ENCODE measurements around the gene IRF6. TPM values are rescaled to one million over a fixed set of nuclear protein-coding genes. Genes with fewer than 3 reads are reported as not detected.

IRF6 gene
- total RNA-seq, 2 donors from 2014 or later = 0.20 to 1.1 TPM

- H3K27ac Mint-ChIP-seq = no peak overlapping the region
- peaks cover 10% of the 10 kb centered on the region for H3K36me3 Mint-ChIP-seq (ENCODE audit: low read depth)
- H3K4me1 Mint-ChIP-seq = peaks cover 64% of the 10 kb centered on the region
- H3K4me3 Mint-ChIP-seq = peak overlapping the region; percentile 99
- no peaks in the 10 kb centered on the region for H3K9me3 ChIP-seq (ENCODE audit: control insufficient read depth, low read length, poor library complexity, severe bottlenecking)
- peak in 2 of 3 donors; percentile 18 to 26 for DNase-seq
- no peaks in the 10 kb centered on the region for H3K27me3 Mint-ChIP-seq
- ATAC-seq = peak; percentile 56
Observed at GRCh38 chr1:209756615-209757445, 49.1 kb downstream of the IRF6 start.

GRCh38 chr1:209755926-209756614, 49.9 kb downstream of the IRF6 start, which contains the start of gene TRAF3IP3:
TRAF3IP3 (plus strand) TSS chr1:209756053; CDS start chr1:209760040, 3,987 bp downstream.
- Mint-ChIP-seq H3K4me3 (peak within 1 kb of the TSS; percentile 99), H3K27me3 (no peaks in the 10 kb centered on the region), H3K36me3 (ENCODE audit: low read depth) (peaks cover 9% of the 10 kb centered on the region), H3K27ac (no peak within 1 kb of the TSS), H3K4me1 (peaks cover 65% of the 10 kb centered on the region)
- no peaks in the 10 kb centered on the region for H3K9me3 ChIP-seq (ENCODE audit: control insufficient read depth, low read length, poor library complexity, severe bottlenecking)
- ATAC-seq = peak; percentile 95
- DNase-seq = peak; percentile 39 to 58 (median 56)

DNA sequence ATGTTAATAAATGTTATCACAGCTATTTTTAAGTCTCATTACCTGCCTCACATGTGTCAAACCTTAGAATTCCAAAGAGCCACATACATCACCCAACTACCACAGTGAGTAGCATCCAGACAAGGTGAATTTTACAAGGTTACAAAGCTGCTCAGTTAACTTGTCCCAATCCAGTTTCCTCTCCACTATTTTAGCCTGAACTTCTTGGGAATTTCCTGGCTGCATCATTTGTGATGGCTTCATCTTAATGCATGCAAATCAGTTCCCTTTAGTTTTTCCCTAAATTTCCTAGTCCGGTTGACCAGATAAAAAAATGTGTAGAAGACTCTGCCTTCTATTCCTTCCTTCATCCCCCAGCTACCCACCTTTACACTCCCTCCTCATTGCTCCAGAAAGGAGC, 50.7 kb downstream of the IRF6 start:
- Mint-ChIP-seq H3K4me1 (peaks cover 63% of the 10 kb centered on the region), H3K27me3 (no peaks in the 10 kb centered on the region), H3K36me3 (ENCODE audit: low read depth) (peaks cover 6% of the 10 kb centered on the region), H3K4me3 (peak overlapping the region; percentile 99), H3K27ac (no peak overlapping the region)
- DNase-seq (no peak), ATAC-seq (no peak)
- H3K9me3 ChIP-seq (ENCODE audit: control insufficient read depth, low read length, poor library complexity, severe bottlenecking) = no peaks in the 10 kb centered on the region

GRCh38 chr1:209752890-209753289, 53.1 kb downstream of the IRF6 start:
- Mint-ChIP-seq H3K4me3 (no peak overlapping the region), H3K36me3 (ENCODE audit: low read depth) (peaks cover 3% of the 10 kb centered on the region), H3K27ac (no peak overlapping the region), H3K27me3 (no peaks in the 10 kb centered on the region), H3K4me1 (peaks cover 57% of the 10 kb centered on the region)
- DNase-seq = no peak
- ATAC-seq = no peak
- no peaks in the 10 kb centered on the region for H3K9me3 ChIP-seq (ENCODE audit: control insufficient read depth, low read length, poor library complexity, severe bottlenecking)

GRCh38 chr1:209751627-209752231, 54.2 kb downstream of the IRF6 start:
- peaks cover 59% of the 10 kb centered on the region for H3K4me1 Mint-ChIP-seq
- H3K27me3 Mint-ChIP-seq = no peaks in the 10 kb centered on the region
- H3K9me3 ChIP-seq (ENCODE audit: control insufficient read depth, low read length, poor library complexity, severe bottlenecking) = no peaks in the 10 kb centered on the region
- peaks cover 3% of the 10 kb centered on the region for H3K36me3 Mint-ChIP-seq (ENCODE audit: low read depth)
- ATAC-seq = no peak
- no peak for DNase-seq
- H3K4me3 Mint-ChIP-seq = peak overlapping the region; percentile 86
- peak overlapping the region; percentile 98 for H3K27ac Mint-ChIP-seq

- Mint-ChIP-seq H3K4me1 (peaks cover 44% of the 10 kb centered on the region), H3K27me3 (no peaks in the 10 kb centered on the region), H3K27ac (peak overlapping the region; percentile 85), H3K4me3 (no peak overlapping the region), H3K36me3 (ENCODE audit: low read depth) (no peaks in the 10 kb centered on the region)
- DNase-seq = no peak
- no peaks in the 10 kb centered on the region for H3K9me3 ChIP-seq (ENCODE audit: control insufficient read depth, low read length, poor library complexity, severe bottlenecking)
- ATAC-seq = no peak
Observed at GRCh38 chr1:209749670-209750323, 56.1 kb downstream of the IRF6 start.

GRCh38 chr1:209749205-209749604, 56.7 kb downstream of the IRF6 start:
- Mint-ChIP-seq H3K27ac (peak overlapping the region; percentile 85), H3K27me3 (no peaks in the 10 kb centered on the region), H3K4me1 (peaks cover 43% of the 10 kb centered on the region), H3K4me3 (no peak overlapping the region), H3K36me3 (ENCODE audit: low read depth) (no peaks in the 10 kb centered on the region)
- no peaks in the 10 kb centered on the region for H3K9me3 ChIP-seq (ENCODE audit: control insufficient read depth, low read length, poor library complexity, severe bottlenecking)
- no peak for DNase-seq
- ATAC-seq = no peak

DNA sequence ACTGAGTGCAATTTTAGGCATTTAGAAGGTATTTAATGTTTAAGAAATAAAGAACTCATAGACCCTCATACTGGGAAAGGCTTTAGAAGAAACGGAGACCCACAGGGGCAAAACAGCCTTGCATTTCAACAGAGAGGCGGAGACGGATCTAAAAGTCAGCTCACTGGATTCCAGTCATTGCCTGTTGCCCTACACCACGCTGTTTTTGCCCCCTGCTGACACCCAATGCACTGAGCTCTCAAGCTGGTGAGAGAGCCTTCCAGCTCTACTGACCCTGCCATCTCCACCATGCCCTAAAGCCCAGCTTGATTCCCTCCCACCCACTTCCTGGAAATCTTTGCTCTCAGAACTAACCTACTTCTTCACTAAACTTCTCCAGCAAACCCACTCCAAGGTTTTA, 57.3 kb downstream of the IRF6 start:
- H3K36me3 Mint-ChIP-seq (ENCODE audit: low read depth) = no peaks in the 10 kb centered on the region
- peaks cover 40% of the 10 kb centered on the region for H3K4me1 Mint-ChIP-seq
- H3K27ac Mint-ChIP-seq = peak overlapping the region; percentile 94
- no peaks in the 10 kb centered on the region for H3K9me3 ChIP-seq (ENCODE audit: control insufficient read depth, low read length, poor library complexity, severe bottlenecking)
- DNase-seq = no peak
- H3K27me3 Mint-ChIP-seq = no peaks in the 10 kb centered on the region
- peak overlapping the region; percentile 86 for H3K4me3 Mint-ChIP-seq
- ATAC-seq = no peak

GRCh38 chr1:209747580-209748262, 58.2 kb downstream of the IRF6 start:
- H3K9me3 ChIP-seq (ENCODE audit: control insufficient read depth, low read length, poor library complexity, severe bottlenecking) = no peaks in the 10 kb centered on the region
- ATAC-seq (peak; percentile 88), DNase-seq (peak; percentile 70 to 77 (median 75))
- H3K27me3 Mint-ChIP-seq = no peaks in the 10 kb centered on the region
- no peaks in the 10 kb centered on the region for H3K36me3 Mint-ChIP-seq (ENCODE audit: low read depth)
- peaks cover 45% of the 10 kb centered on the region for H3K4me1 Mint-ChIP-seq
- H3K4me3 Mint-ChIP-seq = peak overlapping the region; percentile 86
- peak overlapping the region; percentile 94 for H3K27ac Mint-ChIP-seq

DNA sequence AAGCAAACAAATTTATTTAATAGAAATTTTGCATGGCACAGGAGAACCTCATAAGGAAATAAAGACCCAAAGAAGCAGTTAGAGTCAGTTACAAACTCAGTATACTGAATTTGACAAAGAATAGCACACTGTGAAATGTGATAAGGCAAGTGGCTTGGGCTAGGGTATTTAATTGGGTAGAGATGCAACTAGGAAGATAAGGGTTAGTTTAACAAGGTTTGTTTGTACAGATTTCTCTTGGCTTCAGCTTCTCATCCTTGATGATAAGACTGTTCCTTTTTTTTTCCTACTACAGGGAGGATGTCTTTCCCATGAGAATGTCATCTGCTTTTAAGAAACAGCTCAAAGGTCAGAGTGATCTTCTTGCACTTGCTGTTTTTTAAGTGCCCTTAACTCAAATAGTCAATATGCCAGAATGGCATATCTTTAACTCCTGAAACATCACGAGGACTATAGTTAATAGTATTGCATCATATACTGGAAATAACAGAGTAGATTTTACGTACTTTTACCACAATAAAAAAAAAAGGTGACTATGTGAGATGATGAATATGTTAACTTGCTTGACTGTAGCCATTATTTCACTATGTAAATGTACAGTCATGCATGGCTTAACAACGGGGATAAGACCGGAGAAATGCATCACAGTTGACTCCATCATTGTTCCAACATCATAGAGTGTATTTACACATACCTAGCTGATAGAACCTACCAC, 59.3 kb downstream of the IRF6 start:
- Mint-ChIP-seq H3K36me3 (ENCODE audit: low read depth) (no peaks in the 10 kb centered on the region), H3K4me3 (no peak overlapping the region), H3K27me3 (no peaks in the 10 kb centered on the region), H3K27ac (peak overlapping the region; percentile 94), H3K4me1 (peaks cover 40% of the 10 kb centered on the region)
- no peak for ATAC-seq
- DNase-seq = no peak
- H3K9me3 ChIP-seq (ENCODE audit: control insufficient read depth, low read length, poor library complexity, severe bottlenecking) = no peaks in the 10 kb centered on the region

DNA sequence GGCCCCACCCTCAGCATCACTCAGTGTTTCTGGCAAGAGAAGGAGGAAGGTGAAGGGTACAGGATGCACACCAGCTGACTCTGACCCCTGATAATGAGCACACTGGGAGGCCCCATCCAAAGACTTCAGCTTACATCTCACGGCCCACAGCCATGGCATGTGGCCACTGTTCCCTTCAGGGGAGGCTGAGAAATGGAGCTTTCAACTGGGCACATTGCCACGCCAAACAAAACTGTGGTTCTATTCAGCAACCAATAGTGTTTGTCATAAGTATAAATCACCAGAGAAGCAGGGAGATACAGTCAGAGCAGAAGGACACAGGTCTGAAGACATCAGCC, 62.8 kb downstream of the IRF6 start:
- Mint-ChIP-seq H3K27me3 (no peaks in the 10 kb centered on the region), H3K36me3 (ENCODE audit: low read depth) (peaks cover 2% of the 10 kb centered on the region), H3K4me1 (peaks cover 20% of the 10 kb centered on the region), H3K4me3 (no peak overlapping the region), H3K27ac (peak overlapping the region; percentile 82)
- no peaks in the 10 kb centered on the region for H3K9me3 ChIP-seq (ENCODE audit: control insufficient read depth, low read length, poor library complexity, severe bottlenecking)
- no peak for DNase-seq
- no peak for ATAC-seq
